Neuron (in vitro differentiated cells): ENCODE results near the gene CCNL1.
A peak's percentile ranks its signal among the peaks of the same experiment; 100 is the strongest.
"Not testable (repeated sequence)": the region's sequence is repeated elsewhere in the genome, so short reads cannot be mapped to it uniquely, and the experiment has no call there.

ENCODE experiments used
- H2AFZ ChIP-seq: one replicate; pipeline ENCODE4 v1.6.1; 2013; ENCODE audit warnings: low read depth, mild to moderate bottlenecking, inconsistent platforms, low read length, moderate library complexity
- H3K27me3 ChIP-seq: one replicate; pipeline ENCODE4 v1.6.1; 2013; ENCODE audit warnings: low read length; ENCODE audit not compliant: insufficient read depth
- H3K36me3 ChIP-seq: one replicate; pipeline ENCODE4 v1.6.1; 2013; ENCODE audit warnings: low read length; ENCODE audit not compliant: insufficient read depth
- H3K4me1 ChIP-seq: one replicate; pipeline ENCODE4 v1.6.1; 2013; ENCODE audit warnings: low read length; ENCODE audit not compliant: insufficient read depth
- H3K4me3 ChIP-seq: 2 replicates; pipeline ENCODE4 v1.5.1; 2013; ENCODE audit warnings: mild to moderate bottlenecking, low read length, moderate library complexity
- H3K9me3 ChIP-seq: one replicate; pipeline ENCODE4 v1.6.1; 2013; ENCODE audit warnings: low read length

The CCNL1 gene

GRCh38 chr3:157178503-157179364, 18.8 kb upstream of the CCNL1 start:
- not testable (repeated sequence) for H3K27me3 ChIP-seq, H2AFZ ChIP-seq
- peaks cover 16% of the 10 kb centered on the region for H3K9me3 ChIP-seq

GRCh38 chr3:157177801-157178453, 18.0 kb upstream of the CCNL1 start:
- not testable (repeated sequence) for H3K27me3 ChIP-seq, H2AFZ ChIP-seq, H3K4me3 ChIP-seq, H3K36me3 ChIP-seq
- H3K4me1 ChIP-seq = peaks cover 13% of the 10 kb centered on the region
- H3K9me3 ChIP-seq = peaks cover 14% of the 10 kb centered on the region

More at GRCh38 chr3:157178503-157179364, 18.8 kb upstream of the CCNL1 start:
- peaks cover 13% of the 10 kb centered on the region for H3K4me1 ChIP-seq
- H3K4me3 ChIP-seq, H3K36me3 ChIP-seq: not testable (repeated sequence)

GRCh38 chr3:157176934-157177333, 17.0 kb upstream of the CCNL1 start:
- Histone ChIP-seq H3K4me3 (no peak overlapping the region), H3K27me3 (no peaks in the 10 kb centered on the region)

GRCh38 chr3:157175691-157176507, 16.0 kb upstream of the CCNL1 start:
- Histone ChIP-seq H2AFZ (peak overlapping the region; percentile 31), H3K4me1 (peaks cover 13% of the 10 kb centered on the region)

More at GRCh38 chr3:157176934-157177333, 17.0 kb upstream of the CCNL1 start:
- Histone ChIP-seq H3K36me3 (no peaks in the 10 kb centered on the region), H3K9me3 (peaks cover 10% of the 10 kb centered on the region), H2AFZ (no peak overlapping the region), H3K4me1 (peaks cover 13% of the 10 kb centered on the region)

GRCh38 chr3:157174649-157175498, 14.9 kb upstream of the CCNL1 start:
- H3K4me3 ChIP-seq = peak overlapping the region; percentile 87
- peaks cover 6% of the 10 kb centered on the region for H3K9me3 ChIP-seq
- peak overlapping the region; percentile 31 for H2AFZ ChIP-seq
- peaks cover 13% of the 10 kb centered on the region for H3K4me1 ChIP-seq
- no peaks in the 10 kb centered on the region for H3K27me3 ChIP-seq
- H3K36me3 ChIP-seq = no peaks in the 10 kb centered on the region

More at GRCh38 chr3:157175691-157176507, 16.0 kb upstream of the CCNL1 start:
- H3K4me3 ChIP-seq = peak overlapping the region; percentile 87
- H3K9me3 ChIP-seq = peaks cover 10% of the 10 kb centered on the region
- H3K36me3 ChIP-seq = no peaks in the 10 kb centered on the region
- no peaks in the 10 kb centered on the region for H3K27me3 ChIP-seq

- no peaks in the 10 kb centered on the region for H3K27me3 ChIP-seq
- peak overlapping the region; percentile 58 for H3K4me3 ChIP-seq
- peaks cover 3% of the 10 kb centered on the region for H3K9me3 ChIP-seq
- no peaks in the 10 kb centered on the region for H3K36me3 ChIP-seq
- peaks cover 13% of the 10 kb centered on the region for H3K4me1 ChIP-seq
- H2AFZ ChIP-seq = no peak overlapping the region
Measured at GRCh38 chr3:157174290-157174648, 14.3 kb upstream of the CCNL1 start.

- H2AFZ ChIP-seq, H3K36me3 ChIP-seq, H3K4me3 ChIP-seq, H3K27me3 ChIP-seq, H3K9me3 ChIP-seq: not testable (repeated sequence)
- peaks cover 13% of the 10 kb centered on the region for H3K4me1 ChIP-seq
Measured at GRCh38 chr3:157173343-157173742, 13.4 kb upstream of the CCNL1 start.

GRCh38 chr3:157172746-157173145, 12.8 kb upstream of the CCNL1 start:
- Histone ChIP-seq H3K27me3 (no peaks in the 10 kb centered on the region), H3K4me3 (no peak overlapping the region), H3K9me3 (no peaks in the 10 kb centered on the region), H3K4me1 (peaks cover 13% of the 10 kb centered on the region), H2AFZ (no peak overlapping the region), H3K36me3 (no peaks in the 10 kb centered on the region)

GRCh38 chr3:157170861-157171260, 10.9 kb upstream of the CCNL1 start:
- Histone ChIP-seq H3K4me1 (peaks cover 4% of the 10 kb centered on the region), H2AFZ (peak overlapping the region; percentile 53), H3K9me3 (no peaks in the 10 kb centered on the region), H3K36me3 (no peaks in the 10 kb centered on the region), H3K4me3 (no peak overlapping the region), H3K27me3 (no peaks in the 10 kb centered on the region)

- Histone ChIP-seq H2AFZ (no peak overlapping the region), H3K9me3 (no peaks in the 10 kb centered on the region), H3K4me1 (no peaks in the 10 kb centered on the region), H3K4me3 (no peak overlapping the region), H3K36me3 (no peaks in the 10 kb centered on the region), H3K27me3 (no peaks in the 10 kb centered on the region)
Measured at GRCh38 chr3:157167371-157168042, 7.6 kb upstream of the CCNL1 start.

GRCh38 chr3:157166561-157166960, 6.6 kb upstream of the CCNL1 start:
- Histone ChIP-seq H3K4me1 (no peaks in the 10 kb centered on the region), H3K9me3 (no peaks in the 10 kb centered on the region), H2AFZ (no peak overlapping the region), H3K27me3 (no peaks in the 10 kb centered on the region), H3K36me3 (no peaks in the 10 kb centered on the region), H3K4me3 (no peak overlapping the region)

GRCh38 chr3:157166115-157166514, 6.2 kb upstream of the CCNL1 start:
- Histone ChIP-seq H3K9me3 (no peaks in the 10 kb centered on the region), H3K4me1 (peaks cover under 1% of the 10 kb centered on the region), H3K36me3 (no peaks in the 10 kb centered on the region), H2AFZ (no peak overlapping the region), H3K4me3 (no peak overlapping the region), H3K27me3 (no peaks in the 10 kb centered on the region)
